Body of pancreas (tissue), 4 donors: ENCODE data around the gene AKR1C1.
"Not testable (repeated sequence)": the region's sequence is repeated elsewhere in the genome, so short reads cannot be mapped to it uniquely, and the experiment has no call there.

ENCODE experiments used
- POLR2A ChIP-seq, 3 donors: fragments of 450-650 bp; IDR thresholded peaks; one replicate each; pipeline ENCODE4 v1.6.1; 2016; ENCODE audit warnings: antibody characterized with exemption in 3 of 3, mild to moderate bottlenecking in 2 of 3
- TF ChIP-seq, protein P1 (sequence below), 7 experiments: fragments of 450-650 bp in 4 of 7; fragments of 200-600 bp in 3 of 7; sonication (generic) in 3 of 7; IDR thresholded peaks; one replicate each; pipeline ENCODE4 v1.5.1; 2016 to 2019; ENCODE audit warnings: antibody characterized with exemption in 7 of 7

DNA sequence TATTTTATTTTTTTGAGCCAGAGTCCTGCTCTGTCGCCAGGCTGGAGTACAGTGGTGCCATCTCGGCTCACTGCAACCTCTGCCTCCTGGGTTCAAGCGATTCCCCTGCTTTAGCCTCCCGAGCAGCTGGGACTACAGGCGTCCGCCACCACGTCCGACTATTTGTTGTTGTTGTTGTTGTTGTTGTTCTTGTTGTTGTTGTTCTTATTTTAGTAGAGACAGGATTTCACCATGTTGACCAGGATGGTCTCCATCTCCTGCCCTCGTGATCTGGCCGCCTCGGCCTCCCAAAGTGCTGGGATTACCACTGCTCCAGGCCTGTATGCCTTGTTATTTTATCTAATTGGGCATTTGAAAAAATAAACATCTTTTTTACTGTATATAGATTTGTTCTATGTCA is 1.7 kb upstream of the AKR1C1 start:
- TF ChIP-seq POLR2A (IDR thresholded peaks at IDR 0.05) = not testable (repeated sequence)
- TF ChIP-seq, protein P1, sequence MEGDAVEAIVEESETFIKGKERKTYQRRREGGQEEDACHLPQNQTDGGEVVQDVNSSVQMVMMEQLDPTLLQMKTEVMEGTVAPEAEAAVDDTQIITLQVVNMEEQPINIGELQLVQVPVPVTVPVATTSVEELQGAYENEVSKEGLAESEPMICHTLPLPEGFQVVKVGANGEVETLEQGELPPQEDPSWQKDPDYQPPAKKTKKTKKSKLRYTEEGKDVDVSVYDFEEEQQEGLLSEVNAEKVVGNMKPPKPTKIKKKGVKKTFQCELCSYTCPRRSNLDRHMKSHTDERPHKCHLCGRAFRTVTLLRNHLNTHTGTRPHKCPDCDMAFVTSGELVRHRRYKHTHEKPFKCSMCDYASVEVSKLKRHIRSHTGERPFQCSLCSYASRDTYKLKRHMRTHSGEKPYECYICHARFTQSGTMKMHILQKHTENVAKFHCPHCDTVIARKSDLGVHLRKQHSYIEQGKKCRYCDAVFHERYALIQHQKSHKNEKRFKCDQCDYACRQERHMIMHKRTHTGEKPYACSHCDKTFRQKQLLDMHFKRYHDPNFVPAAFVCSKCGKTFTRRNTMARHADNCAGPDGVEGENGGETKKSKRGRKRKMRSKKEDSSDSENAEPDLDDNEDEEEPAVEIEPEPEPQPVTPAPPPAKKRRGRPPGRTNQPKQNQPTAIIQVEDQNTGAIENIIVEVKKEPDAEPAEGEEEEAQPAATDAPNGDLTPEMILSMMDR (IDR thresholded peaks at IDR 0.05) = not testable (repeated sequence)
